IPS-20b (cell line): Measurements from ENCODE around the gene SMG6.

Experiments used
- H3K27ac ChIP-seq: one replicate; pipeline ENCODE4 v1.5.1; 2013; ENCODE audit warnings: low read length
- H3K27me3 ChIP-seq: 2 replicates; pipeline ENCODE4 v1.6.1; 2013; ENCODE audit warnings: mild to moderate bottlenecking, low read length, inconsistent platforms; ENCODE audit not compliant: insufficient read depth
- H3K36me3 ChIP-seq: 2 replicates; pipeline ENCODE4 v1.6.1; 2013; ENCODE audit warnings: low read depth, mild to moderate bottlenecking, inconsistent platforms, low read length, moderate library complexity; ENCODE audit not compliant: insufficient read depth
- H3K4me1 ChIP-seq: 2 replicates; pipeline ENCODE4 v1.6.1; 2013; ENCODE audit warnings: mild to moderate bottlenecking, control low read depth, inconsistent platforms, low read length, moderate library complexity; ENCODE audit not compliant: insufficient read depth
- H3K4me3 ChIP-seq: 2 replicates; pipeline ENCODE4 v1.5.1; 2013; ENCODE audit warnings: mild to moderate bottlenecking, low read length, inconsistent platforms
- H3K9ac ChIP-seq: 2 replicates; pipeline ENCODE4 v1.6.1; 2013; ENCODE audit warnings: low read depth, mild to moderate bottlenecking, inconsistent platforms, low read length, moderate library complexity
- H3K9me3 ChIP-seq: 2 replicates; pipeline ENCODE4 v1.6.1; 2013; ENCODE audit warnings: mild to moderate bottlenecking, low read depth, low read length, inconsistent platforms; ENCODE audit not compliant: insufficient read depth

The SMG6 gene

DNA sequence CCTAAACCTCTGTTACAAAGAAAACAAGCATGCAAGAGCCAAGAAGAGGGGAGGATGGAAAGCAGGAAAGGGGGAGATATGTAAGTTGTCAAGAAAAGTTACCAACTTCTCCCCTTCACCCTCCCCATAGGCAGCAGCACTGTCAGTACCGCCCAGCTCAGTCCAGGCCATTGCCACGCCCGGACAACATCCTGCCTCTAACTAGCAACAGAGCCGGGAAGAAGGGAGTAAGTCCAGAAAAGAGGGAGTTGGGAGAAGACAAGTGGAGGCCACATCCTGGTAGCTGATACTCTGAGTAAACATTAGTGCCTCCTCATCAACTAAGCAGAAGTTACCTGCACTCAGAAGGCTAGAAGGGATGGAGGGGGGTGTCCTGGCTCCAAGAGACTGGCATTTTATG, 113.6 kb downstream of the SMG6 start:
- H3K27me3 ChIP-seq, result no peaks in the 10 kb centered on the region
- no peak overlapping the region for H3K27ac ChIP-seq
- H3K4me1 ChIP-seq, result peaks cover 14% of the 10 kb centered on the region
- no peak overlapping the region for H3K4me3 ChIP-seq
- peaks cover 16% of the 10 kb centered on the region; the same call in 1 of the 2 replicates for H3K36me3 ChIP-seq
- H3K9ac ChIP-seq, result no peak overlapping the region
- no peaks in the 10 kb centered on the region for H3K9me3 ChIP-seq

DNA sequence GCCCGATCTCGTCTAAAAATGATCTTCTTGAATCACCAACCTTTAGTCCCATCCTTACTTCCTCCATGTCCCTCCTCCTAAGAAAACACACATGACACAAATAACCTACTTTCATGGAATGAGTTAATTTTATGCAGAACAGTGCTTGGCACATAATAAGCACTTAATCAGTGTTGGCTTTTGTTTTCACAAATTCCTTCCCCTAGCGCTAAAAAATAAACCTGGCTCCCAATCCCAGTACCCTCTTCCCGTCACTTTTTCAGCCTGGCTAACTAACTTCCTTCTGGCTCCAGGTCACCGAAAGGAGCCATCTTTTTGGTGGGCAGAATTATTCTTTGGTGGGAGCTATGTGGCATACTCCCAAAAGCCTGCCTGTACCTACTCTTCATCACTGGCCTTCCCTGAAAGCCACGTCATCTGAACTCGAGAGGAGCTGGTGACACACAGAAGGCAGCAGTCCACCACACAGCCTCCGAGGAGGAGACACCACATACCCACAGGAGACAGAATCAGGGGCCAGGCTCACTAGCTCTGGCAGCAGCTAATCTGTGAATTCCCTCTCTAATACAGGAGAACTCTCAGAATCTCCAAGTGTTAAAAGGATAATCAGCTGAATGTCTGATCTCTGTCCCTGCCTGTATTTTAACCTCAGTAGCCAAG, 114.5 kb downstream of the SMG6 start:
- H3K9ac ChIP-seq, result no peak overlapping the region

DNA sequence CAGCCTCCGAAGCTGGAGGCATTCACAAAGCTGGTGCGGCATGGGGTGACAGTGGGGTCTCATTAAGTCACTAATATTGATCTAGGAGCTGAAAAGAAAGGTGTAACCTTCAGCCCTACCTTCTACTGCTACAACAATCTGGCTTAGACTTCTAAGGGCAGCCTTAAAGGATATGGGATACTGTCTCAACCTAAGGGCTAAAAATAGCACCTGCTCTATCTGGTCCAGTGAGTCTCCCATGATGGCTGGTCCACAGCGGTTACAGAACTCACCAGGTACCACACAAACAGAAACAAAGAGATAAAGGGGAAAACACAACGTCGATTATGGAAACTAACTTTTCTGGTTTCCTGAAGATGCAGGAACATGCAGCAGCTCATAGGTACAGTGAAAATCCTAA, 115.8 kb downstream of the SMG6 start:
- no peak overlapping the region for H3K27ac ChIP-seq
- H3K4me3 ChIP-seq, result no peak overlapping the region
- H3K36me3 ChIP-seq, result peaks cover 17% of the 10 kb centered on the region; the same call in 1 of the 2 replicates
- 0 out of 2 replicates have a peak, but pooled peaks cover 8% of the 10 kb centered on the region for H3K4me1 ChIP-seq
- H3K9ac ChIP-seq, result no peak overlapping the region
- H3K27me3 ChIP-seq, result no peaks in the 10 kb centered on the region
- H3K9me3 ChIP-seq, result no peaks in the 10 kb centered on the region

More for the DNA sequence above, 114.5 kb downstream of the SMG6 start:
- Histone ChIP-seq H3K9me3 (no peaks in the 10 kb centered on the region), H3K4me1 (0 out of 2 replicates have a peak, but pooled peaks cover 8% of the 10 kb centered on the region), H3K36me3 (peaks cover 17% of the 10 kb centered on the region; the same call in 1 of the 2 replicates), H3K4me3 (no peak overlapping the region), H3K27me3 (no peaks in the 10 kb centered on the region), H3K27ac (no peak overlapping the region)

DNA sequence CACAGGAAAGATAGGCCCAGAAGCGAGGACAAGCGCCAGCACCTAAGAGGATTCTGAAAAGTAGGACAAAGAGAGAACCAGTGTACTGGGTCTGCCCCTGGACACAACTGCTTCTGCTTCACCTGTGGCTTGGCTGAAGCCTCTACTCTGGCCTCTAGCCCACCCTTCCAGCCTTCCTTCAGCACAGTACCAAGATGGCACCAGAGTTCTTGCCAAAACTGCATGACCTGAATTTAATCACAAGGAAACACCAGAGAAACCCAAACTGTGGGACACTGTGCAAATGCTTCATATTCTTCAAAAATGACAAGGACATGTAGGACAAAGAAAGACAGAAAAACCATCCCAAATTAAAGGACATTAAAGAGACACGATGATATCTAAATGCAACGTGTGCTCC, 116.6 kb downstream of the SMG6 start:
- Histone ChIP-seq H3K27ac (no peak overlapping the region), H3K36me3 (peaks cover 24% of the 10 kb centered on the region; the same call in 1 of the 2 replicates), H3K4me3 (no peak overlapping the region), H3K9me3 (no peaks in the 10 kb centered on the region), H3K27me3 (no peaks in the 10 kb centered on the region), H3K4me1 (0 out of 2 replicates have a peak, but pooled peaks cover 5% of the 10 kb centered on the region), H3K9ac (no peak overlapping the region)

DNA sequence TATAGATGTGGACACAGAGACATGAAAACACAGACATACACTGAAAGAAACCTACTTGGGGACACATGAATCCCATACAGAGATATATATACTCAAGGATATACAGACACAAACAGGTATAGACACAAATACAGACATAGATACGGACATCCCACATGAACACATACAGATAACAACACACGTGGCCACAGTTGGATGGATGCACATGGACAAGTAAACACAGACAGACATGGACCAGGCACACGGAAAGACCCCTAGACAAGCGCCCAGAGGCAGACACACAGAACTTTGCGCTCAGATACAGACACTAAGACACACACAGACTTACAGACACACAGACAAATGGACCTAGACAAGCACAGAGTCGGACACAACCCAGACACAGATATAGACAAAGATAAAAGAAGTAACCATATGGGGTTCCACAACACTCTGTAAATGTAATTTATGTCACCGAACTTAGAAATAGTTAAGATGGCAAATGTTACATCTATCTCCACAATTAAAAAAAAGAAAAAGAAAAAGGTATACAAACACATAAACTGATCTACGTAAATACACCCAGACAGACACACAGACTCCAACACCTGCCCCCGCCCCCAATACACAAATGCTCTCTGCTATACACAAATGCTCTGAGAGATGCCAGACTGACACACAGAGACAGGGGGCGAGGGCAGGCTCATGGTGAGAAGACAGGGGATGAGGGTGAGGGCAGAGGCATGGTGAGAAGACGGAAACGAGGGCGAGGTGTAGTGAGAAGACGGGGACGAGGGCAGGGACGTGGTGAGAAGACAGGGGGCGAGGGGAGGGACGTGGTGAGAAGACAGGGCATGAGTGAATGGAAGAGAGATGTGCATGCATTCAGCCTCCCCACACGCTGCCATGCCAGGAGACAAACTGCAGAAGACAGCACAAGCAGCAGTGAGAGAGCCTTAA, 118.3 kb downstream of the SMG6 start:
- Histone ChIP-seq H3K9me3 (no peaks in the 10 kb centered on the region), H3K4me1 (0 out of 2 replicates have a peak, but pooled peaks cover 4% of the 10 kb centered on the region), H3K4me3 (no peak overlapping the region), H3K9ac (no peak overlapping the region), H3K27me3 (no peaks in the 10 kb centered on the region), H3K27ac (no peak overlapping the region), H3K36me3 (peaks cover 23% of the 10 kb centered on the region; the same call in 1 of the 2 replicates)

DNA sequence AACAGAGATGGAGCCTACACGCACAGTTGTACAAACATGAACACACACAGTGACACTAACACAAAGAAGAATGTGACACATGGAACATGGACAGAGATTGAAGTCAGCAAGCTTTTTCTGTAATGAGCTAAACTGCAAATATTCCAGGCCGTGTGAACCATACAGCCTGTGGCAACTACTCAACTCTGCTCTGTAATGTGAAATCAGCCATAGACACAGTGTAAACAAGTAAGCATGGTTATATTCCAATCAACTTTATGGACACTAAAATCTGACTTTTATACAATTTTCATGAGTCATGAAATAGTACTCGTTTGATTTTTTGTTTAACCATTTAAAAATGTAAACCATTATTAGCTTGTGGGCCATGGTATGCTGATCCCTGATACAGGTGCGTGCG, 120.2 kb downstream of the SMG6 start:
- Histone ChIP-seq H3K9ac (no peak overlapping the region), H3K27me3 (no peaks in the 10 kb centered on the region), H3K9me3 (no peaks in the 10 kb centered on the region), H3K36me3 (peaks cover 30% of the 10 kb centered on the region; the same call in 1 of the 2 replicates), H3K27ac (no peak overlapping the region), H3K4me1 (0 out of 2 replicates have a peak, but pooled peaks cover 4% of the 10 kb centered on the region), H3K4me3 (no peak overlapping the region)

DNA sequence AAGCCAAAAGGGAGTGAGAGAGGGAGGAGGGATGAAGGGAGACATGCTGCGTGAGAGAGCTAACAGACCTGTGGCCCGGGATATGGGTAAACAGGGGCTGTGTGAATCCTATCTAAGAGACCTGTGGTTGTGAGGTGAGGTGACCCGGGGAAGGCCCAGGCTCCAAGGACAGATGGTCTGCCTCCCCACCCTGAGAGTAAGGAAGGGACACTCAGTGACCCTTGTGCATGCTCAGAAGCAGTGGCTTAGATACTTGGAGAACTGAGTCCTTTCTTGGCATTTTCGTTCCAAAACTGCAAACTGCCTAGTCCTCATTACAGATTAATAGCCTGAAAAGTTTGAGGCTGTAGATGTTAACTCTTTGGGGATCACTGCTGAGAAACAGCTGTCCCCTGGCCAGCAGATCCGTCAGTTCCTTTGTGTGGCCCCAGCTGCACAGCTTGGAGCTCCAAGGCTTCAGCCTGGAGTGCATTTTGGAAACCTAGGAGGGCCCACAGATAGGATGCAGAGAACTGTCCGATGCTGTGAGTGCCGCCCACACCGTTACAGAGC, 121.6 kb downstream of the SMG6 start:
- 0 out of 2 replicates have a peak, but pooled peaks cover 4% of the 10 kb centered on the region for H3K4me1 ChIP-seq
- H3K36me3 ChIP-seq, result peaks cover 33% of the 10 kb centered on the region
- H3K27ac ChIP-seq, result no peak overlapping the region
- no peaks in the 10 kb centered on the region for H3K9me3 ChIP-seq
- peak overlapping the region; percentile 34; the same call in 1 of the 2 replicates for H3K9ac ChIP-seq
- no peaks in the 10 kb centered on the region for H3K27me3 ChIP-seq
- H3K4me3 ChIP-seq, result no peak overlapping the region

DNA sequence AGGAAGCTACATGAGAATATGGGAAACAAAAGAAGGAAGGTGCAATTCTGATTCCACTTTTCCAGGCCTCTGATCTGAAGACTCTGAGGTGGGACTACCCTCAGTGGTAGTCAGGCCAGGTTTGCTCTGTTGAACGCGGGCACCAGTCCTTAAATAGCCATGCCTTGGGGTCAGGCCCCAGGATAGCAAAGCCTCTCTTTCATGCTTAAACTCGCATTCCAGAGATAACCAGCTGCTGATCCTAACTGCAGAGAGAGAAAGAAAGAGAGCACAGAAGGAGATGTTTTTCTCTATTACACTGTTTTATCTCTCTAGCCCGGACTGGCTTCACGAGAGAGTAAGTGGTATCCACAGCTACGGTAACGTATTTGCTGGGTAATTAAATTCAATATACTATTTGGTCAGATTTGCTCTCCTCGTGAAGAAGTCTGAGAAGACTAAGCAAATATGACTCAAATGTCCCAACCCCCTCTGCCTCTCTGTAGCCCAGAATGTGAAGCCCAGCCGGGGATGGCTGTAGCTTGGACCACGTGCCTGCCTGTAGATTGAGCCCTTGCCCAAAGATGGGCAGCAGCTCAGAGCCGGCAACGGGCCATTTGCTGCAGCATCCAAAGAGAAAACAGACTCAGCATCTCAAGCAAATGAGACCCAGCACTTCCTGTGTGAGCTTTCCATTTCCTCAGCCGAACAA, 122.2 kb downstream of the SMG6 start:
- H3K27ac ChIP-seq, result no peak overlapping the region
- peak overlapping the region; percentile 34; the same call in 1 of the 2 replicates for H3K9ac ChIP-seq

DNA sequence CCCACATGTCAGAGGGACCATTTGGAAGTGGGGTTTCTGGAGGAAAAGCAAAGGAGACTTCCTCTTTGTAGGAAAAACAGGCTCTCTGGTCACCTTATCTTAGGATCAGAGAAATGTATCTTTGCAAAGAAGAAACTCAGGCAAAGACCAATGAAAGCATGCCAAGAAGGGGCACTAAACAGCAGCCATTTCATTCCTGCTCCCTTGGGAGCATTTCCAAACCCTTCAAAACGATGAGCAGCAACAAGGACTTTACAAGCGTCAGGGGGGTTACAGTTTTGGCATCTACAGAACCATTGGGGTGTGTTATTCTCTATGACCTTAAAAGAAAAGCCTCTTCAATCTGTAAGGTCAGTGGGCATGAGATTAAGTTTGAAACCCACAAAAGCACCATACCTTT, 122.8 kb downstream of the SMG6 start:
- no peaks in the 10 kb centered on the region for H3K27me3 ChIP-seq
- no peaks in the 10 kb centered on the region for H3K9me3 ChIP-seq
- H3K27ac ChIP-seq, result no peak overlapping the region
- peaks cover 25% of the 10 kb centered on the region for H3K36me3 ChIP-seq
- 0 out of 2 replicates have a peak, but pooled peaks cover 4% of the 10 kb centered on the region for H3K4me1 ChIP-seq
- H3K4me3 ChIP-seq, result no peak overlapping the region
- no peak overlapping the region for H3K9ac ChIP-seq

More for the DNA sequence above, 122.2 kb downstream of the SMG6 start:
- no peaks in the 10 kb centered on the region for H3K9me3 ChIP-seq
- no peaks in the 10 kb centered on the region for H3K27me3 ChIP-seq
- no peak overlapping the region for H3K4me3 ChIP-seq
- peaks cover 27% of the 10 kb centered on the region for H3K36me3 ChIP-seq
- 0 out of 2 replicates have a peak, but pooled peaks cover 4% of the 10 kb centered on the region for H3K4me1 ChIP-seq

DNA sequence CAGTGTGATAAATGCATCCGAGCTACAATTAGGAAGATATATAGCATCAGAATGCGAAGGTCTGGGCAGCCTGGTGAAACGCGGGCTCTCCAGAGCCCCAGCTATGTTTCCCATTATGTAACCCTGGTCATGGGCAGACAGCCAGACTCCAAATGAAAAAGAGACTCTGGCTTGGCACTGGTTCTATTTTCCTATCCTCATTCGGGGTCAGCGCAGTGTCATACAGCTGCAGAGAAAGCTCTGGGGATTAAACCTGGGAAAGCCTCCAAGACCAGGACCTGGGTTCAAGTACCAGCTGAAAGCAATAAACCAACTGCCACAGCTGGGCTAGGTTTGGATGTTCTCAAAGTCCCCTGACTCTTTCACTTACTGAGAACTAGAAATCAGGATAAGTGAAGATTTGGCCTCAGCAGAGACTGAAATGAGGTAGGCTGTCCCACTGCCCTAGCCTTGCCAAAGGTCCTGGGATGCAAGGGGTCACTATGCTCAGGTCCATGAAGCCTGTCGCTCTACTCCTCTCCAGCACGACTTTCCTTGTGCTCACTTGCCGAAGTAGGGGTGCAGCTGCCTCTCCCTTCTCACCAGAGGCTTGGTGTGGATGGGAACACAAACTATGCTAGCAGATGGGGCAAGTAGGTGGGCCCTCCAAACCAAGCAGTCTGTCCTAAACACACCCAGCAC, 123.8 kb downstream of the SMG6 start:
- no peak overlapping the region for H3K27ac ChIP-seq
- H3K27me3 ChIP-seq, result no peaks in the 10 kb centered on the region
- 0 out of 2 replicates have a peak, but pooled peaks cover 4% of the 10 kb centered on the region for H3K4me1 ChIP-seq
- peaks cover 21% of the 10 kb centered on the region for H3K36me3 ChIP-seq
- no peak overlapping the region for H3K4me3 ChIP-seq
- H3K9me3 ChIP-seq, result no peaks in the 10 kb centered on the region
- no peak overlapping the region for H3K9ac ChIP-seq
